Upper lobe of right lung (tissue), 1 donor: ENCODE measurements around the gene ADGRD1. TPM values are rescaled to one million over a fixed set of nuclear protein-coding genes. Genes with fewer than 3 reads are reported as not detected.
A peak's percentile ranks its signal among the peaks of the same experiment; 100 is the strongest.

Experiments used
- ATAC-seq: fragments of 200-7000 bp; cut with Tn5 transposase; one replicate; pipeline ENCODE4 v1.9.1; 2020; ENCODE audit warnings: mild to moderate bottlenecking, moderate library complexity
- DNase-seq: peaks from one replicate; pipeline ENCODE4 v3.0.0-alpha.2; 2020
- H3K27ac ChIP-seq: fragments of 200-600 bp; one replicate; pipeline ENCODE4 v1.8.0; 2022
- H3K27me3 ChIP-seq: fragments of 200-600 bp; one replicate; pipeline ENCODE4 v1.8.0; 2022; ENCODE audit warnings: mild to moderate bottlenecking
- H3K36me3 ChIP-seq: fragments of 200-600 bp; one replicate; pipeline ENCODE4 v1.8.0; 2022
- H3K4me1 ChIP-seq: fragments of 200-600 bp; one replicate; pipeline ENCODE4 v1.8.0; 2022
- H3K4me3 ChIP-seq: fragments of 200-600 bp; one replicate; pipeline ENCODE4 v1.8.0; 2022; ENCODE audit warnings: mild to moderate bottlenecking
- H3K9me3 ChIP-seq: fragments of 200-600 bp; one replicate; pipeline ENCODE4 v1.8.0; 2022
- CTCF ChIP-seq: fragments of 200-600 bp; IDR thresholded peaks from one replicate; pipeline ENCODE4 v1.8.0; 2022; ENCODE audit warnings: antibody characterized with exemption
- intact Hi-C: fragments of 100-400 bp; cut with DNase I; formaldehyde crosslinking; loops from one replicate; pipeline ENCODE4 v1.11.0; 2022
- total RNA-seq: library from RNA; stranded (reverse); fragmentation: NEBNext Ultra II Directional; extraction: Animal tissue kit (Norgen Biotek cat#: 25700); gene quantifications from one replicate; pipeline ENCODE4 v1.2.1, GENCODE V29; 2021
- donor health status: DM: no; HTN: yes; CAD: no; lungs with severe emphysema.

Gene ADGRD1
- total RNA-seq, 1 donor from 2014 or later, result 113 TPM

DNA sequence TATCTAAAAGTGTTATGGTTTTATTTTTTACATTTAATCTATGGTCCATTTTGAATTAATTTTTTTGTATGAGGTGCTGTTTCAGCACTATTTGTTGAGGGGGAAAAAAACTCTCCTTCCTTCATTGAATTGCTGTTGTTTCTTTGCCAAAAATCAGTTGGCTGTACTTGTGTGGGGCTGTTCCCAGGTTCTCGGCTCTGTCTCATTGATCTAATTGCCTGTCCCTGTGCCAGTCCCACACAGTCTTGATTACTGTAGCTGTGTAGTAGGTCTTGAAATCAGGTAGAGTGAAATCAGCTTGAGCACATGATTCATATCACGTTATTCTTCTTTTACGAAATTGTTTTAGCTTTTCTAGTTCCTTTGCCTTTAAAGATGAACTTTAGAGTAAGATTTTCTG is 109.7 kb downstream of the ADGRD1 start:
- Histone ChIP-seq H3K4me1 (peaks cover 6% of the 10 kb centered on the region), H3K9me3 (no peaks in the 10 kb centered on the region), H3K27me3 (no peaks in the 10 kb centered on the region), H3K4me3 (no peak overlapping the region), H3K27ac (no peak overlapping the region), H3K36me3 (no peaks in the 10 kb centered on the region)
- no peak for DNase-seq
- intact Hi-C loops, result no loop called here
- TF ChIP-seq CTCF, result no peak
- no peak for ATAC-seq

- DNase-seq (no peak), ATAC-seq (no peak)
- H3K27ac ChIP-seq, result no peak overlapping the region
- peaks cover 6% of the 10 kb centered on the region for H3K4me1 ChIP-seq
- no peaks in the 10 kb centered on the region for H3K36me3 ChIP-seq
- no peaks in the 10 kb centered on the region for H3K27me3 ChIP-seq
- no peak overlapping the region for H3K4me3 ChIP-seq
- no peak for TF ChIP-seq CTCF
- intact Hi-C loops, result no loop called here
- H3K9me3 ChIP-seq, result no peaks in the 10 kb centered on the region
Observed at GRCh38 chr12:131063960-131064359, 110.3 kb downstream of the ADGRD1 start.

GRCh38 chr12:131065279-131065678 is 111.6 kb downstream of the ADGRD1 start:
- no peaks in the 10 kb centered on the region for H3K9me3 ChIP-seq
- DNase-seq, result no peak
- no peak overlapping the region for H3K4me3 ChIP-seq
- intact Hi-C loops, result no loop called here
- peaks cover 6% of the 10 kb centered on the region for H3K4me1 ChIP-seq
- no peak for ATAC-seq
- H3K27me3 ChIP-seq, result no peaks in the 10 kb centered on the region
- H3K36me3 ChIP-seq, result no peaks in the 10 kb centered on the region
- no peak overlapping the region for H3K27ac ChIP-seq
- no peak for TF ChIP-seq CTCF

DNA sequence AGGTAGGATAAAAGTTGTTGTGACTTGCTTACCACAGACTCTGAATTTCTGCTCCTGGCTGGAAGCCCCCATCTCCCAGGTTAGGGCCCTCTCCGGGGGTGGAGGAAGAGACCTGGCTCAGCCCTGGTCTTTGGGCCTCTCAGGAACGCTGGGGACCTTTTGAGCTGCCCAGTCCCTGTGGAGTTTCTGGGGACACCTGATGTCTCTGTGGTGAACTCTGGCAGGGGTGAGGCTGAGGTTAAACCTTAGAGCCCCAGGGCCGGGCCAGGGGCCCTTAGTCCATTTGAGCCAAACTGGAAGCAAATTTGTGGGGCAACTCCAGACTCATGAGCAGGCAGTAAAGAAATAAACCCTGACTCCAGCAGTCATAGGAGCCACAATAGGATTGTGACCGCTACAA is 112.1 kb downstream of the ADGRD1 start:
- no peak overlapping the region for H3K4me3 ChIP-seq
- intact Hi-C loops, result no loop called here
- H3K4me1 ChIP-seq, result peaks cover 6% of the 10 kb centered on the region
- no peaks in the 10 kb centered on the region for H3K36me3 ChIP-seq
- H3K27ac ChIP-seq, result no peak overlapping the region
- DNase-seq, result no peak
- ATAC-seq, result no peak
- TF ChIP-seq CTCF, result no peak
- no peaks in the 10 kb centered on the region for H3K9me3 ChIP-seq
- H3K27me3 ChIP-seq, result no peaks in the 10 kb centered on the region

DNA sequence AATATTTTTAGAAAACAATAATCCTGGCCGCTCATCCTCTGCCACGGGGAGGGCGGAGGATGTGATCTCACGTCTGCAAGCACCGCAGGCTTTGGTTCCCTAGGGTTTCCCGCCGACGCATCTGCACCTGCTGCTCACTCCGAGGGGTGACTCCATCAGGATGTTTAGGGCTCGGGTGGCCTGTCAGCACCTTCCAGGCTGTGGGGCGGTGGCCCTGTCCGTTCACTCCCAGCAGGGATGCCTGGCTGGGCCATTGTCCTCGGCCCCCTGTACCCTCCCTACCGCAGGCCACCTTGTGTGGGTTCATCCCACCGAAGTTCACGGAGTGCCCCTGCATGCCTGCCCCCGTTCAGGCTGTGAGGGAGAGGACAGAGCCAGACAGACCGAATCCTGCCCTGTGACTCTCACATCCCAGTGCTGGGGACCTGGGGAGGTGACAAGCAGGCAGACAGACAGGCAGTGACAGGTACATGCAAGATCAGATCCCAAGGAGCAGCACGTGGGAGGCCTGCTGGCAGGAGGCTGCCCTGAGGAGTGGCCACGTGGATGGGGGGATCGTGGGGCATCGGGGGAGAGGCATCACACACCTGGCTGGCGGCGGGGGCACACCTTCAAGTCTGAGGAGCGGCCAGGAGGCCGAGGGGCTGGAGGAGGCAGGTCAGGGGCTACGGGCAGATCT is 112.6 kb downstream of the ADGRD1 start:
- Histone ChIP-seq H3K27ac (no peak overlapping the region), H3K9me3 (no peaks in the 10 kb centered on the region), H3K36me3 (no peaks in the 10 kb centered on the region), H3K4me1 (peaks cover 6% of the 10 kb centered on the region), H3K4me3 (no peak overlapping the region), H3K27me3 (no peaks in the 10 kb centered on the region)
- TF ChIP-seq CTCF, result no peak
- ATAC-seq (no peak), DNase-seq (peak; percentile 52)
- intact Hi-C loops, result no loop called here
